ENCODE measurements around the gene NXT1.

GRCh38 chr20:23350904-23351838 lies 580 bp downstream of the NXT1 start:
- TF ChIP-seq CTCF (IDR thresholded peaks at IDR 0.05) (no peak), POLR2A (IDR thresholded peaks at IDR 0.05) (no peak)
